Measurements from ENCODE around the gene NCAM2. TPM values are rescaled to one million over a fixed set of nuclear protein-coding genes. Genes with fewer than 3 reads are reported as not detected.

Gene NCAM2
- total and polyA plus RNA-seq, 2 donors (not counting 3 experiments of a cell fraction or from before 2014, with no cell fraction given), result 0.11 to 0.27 TPM

DNA sequence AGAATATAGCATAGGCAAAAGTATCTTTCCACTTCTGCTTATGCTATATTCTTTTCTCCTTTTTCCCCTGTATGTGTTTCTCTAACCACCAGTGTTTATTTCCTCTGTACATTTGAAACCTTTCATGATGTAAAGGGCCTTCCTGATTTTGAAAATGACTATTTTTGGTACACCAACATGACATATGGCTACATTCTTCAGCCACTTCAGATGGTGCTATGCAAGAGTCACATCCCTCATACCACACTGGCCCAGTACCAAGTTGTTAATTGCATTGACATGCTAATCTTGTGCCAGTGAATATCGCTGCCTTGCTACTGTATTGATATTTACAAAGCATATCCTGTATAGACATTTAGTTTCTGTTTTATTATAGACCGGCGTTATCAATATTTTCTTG, 408.7 kb downstream of the NCAM2 start:
- intact Hi-C loops (cut with micrococcal nuclease) (no loop called here), dilution Hi-C loops (cut with MboI; ENCODE audit: extremely low pct_ligation_motif_present, low sequenced_read_pairs) (no loop called here)
- DNase-seq (ENCODE audit: low read depth, low spot score) (no peak), FAIRE-seq (no peak)
- BruUV-seq (replicated peaks), result no TSS peak
- ChIA-PET POLR2A (no interaction called here), CTCF (no interaction called here)
- no peaks in the 10 kb centered on the region for H4K20me1 ChIP-seq (replicated peaks; ENCODE audit: control insufficient read depth, extremely low read depth, insufficient read depth, low read length)
- TF ChIP-seq JUN (IDR thresholded peaks at IDR 0.05; ENCODE audit: borderline replicate concordance, insufficient read depth, insufficient read length, low read depth), result no peak
- no peak for TF ChIP-seq POLR2A (IDR thresholded peaks at IDR 0.05; ENCODE audit: low read depth, low read length)
- no peak for TF ChIP-seq MYC (IDR thresholded peaks at IDR 0.05; ENCODE audit: low read depth, low read length)
- no peak for TF ChIP-seq EZH2 (IDR thresholded peaks at IDR 0.05; ENCODE audit: borderline replicate concordance, low read depth, low read length, severe bottlenecking)
- TF ChIP-seq, protein P1, sequence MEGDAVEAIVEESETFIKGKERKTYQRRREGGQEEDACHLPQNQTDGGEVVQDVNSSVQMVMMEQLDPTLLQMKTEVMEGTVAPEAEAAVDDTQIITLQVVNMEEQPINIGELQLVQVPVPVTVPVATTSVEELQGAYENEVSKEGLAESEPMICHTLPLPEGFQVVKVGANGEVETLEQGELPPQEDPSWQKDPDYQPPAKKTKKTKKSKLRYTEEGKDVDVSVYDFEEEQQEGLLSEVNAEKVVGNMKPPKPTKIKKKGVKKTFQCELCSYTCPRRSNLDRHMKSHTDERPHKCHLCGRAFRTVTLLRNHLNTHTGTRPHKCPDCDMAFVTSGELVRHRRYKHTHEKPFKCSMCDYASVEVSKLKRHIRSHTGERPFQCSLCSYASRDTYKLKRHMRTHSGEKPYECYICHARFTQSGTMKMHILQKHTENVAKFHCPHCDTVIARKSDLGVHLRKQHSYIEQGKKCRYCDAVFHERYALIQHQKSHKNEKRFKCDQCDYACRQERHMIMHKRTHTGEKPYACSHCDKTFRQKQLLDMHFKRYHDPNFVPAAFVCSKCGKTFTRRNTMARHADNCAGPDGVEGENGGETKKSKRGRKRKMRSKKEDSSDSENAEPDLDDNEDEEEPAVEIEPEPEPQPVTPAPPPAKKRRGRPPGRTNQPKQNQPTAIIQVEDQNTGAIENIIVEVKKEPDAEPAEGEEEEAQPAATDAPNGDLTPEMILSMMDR (IDR thresholded peaks at IDR 0.05; ENCODE audit: extremely low read depth in 1 of 2, insufficient read depth in 1 of 2, low read depth in 1 of 2, low read length in 2 of 2), result no peak
- TF ChIP-seq, protein P2, sequence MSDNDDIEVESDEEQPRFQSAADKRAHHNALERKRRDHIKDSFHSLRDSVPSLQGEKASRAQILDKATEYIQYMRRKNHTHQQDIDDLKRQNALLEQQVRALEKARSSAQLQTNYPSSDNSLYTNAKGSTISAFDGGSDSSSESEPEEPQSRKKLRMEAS (IDR thresholded peaks at IDR 0.05; ENCODE audit: insufficient read depth, insufficient read length), result no peak
- no peak for TF ChIP-seq FOS (IDR thresholded peaks at IDR 0.05; ENCODE audit: borderline replicate concordance, insufficient read depth, low read length)
- TF ChIP-seq POLR2AphosphoS5 (IDR thresholded peaks at IDR 0.05; ENCODE audit: insufficient read depth, low read depth, low read length), result no peak
- TF ChIP-seq GATA2 (IDR thresholded peaks at IDR 0.05; ENCODE audit: insufficient read depth, insufficient read length, low read depth, low read length), result no peak
- no peak overlapping the region for H3K9ac ChIP-seq (replicated peaks; ENCODE audit: extremely low read depth, insufficient read depth, low read length)
- H3K36me3 ChIP-seq (ENCODE audit: control insufficient read depth in 2 of 2, extremely low read depth in 1 of 2, insufficient read depth in 2 of 2, low read length in 2 of 2), result no peaks in the 10 kb centered on the region
- no peak overlapping the region for H2AFZ ChIP-seq (ENCODE audit: low read depth, low read length)
- H3K79me2 ChIP-seq (ENCODE audit: control insufficient read depth, insufficient read depth, low read length), result no peaks in the 10 kb centered on the region
- no peaks in the 10 kb centered on the region for H3K4me1 ChIP-seq (ENCODE audit: control insufficient read depth, extremely low read depth, insufficient read depth, low read length)
- H3K9me1 ChIP-seq (replicated peaks; ENCODE audit: control insufficient read depth, extremely low read depth, insufficient read depth, low read length), result no peaks in the 10 kb centered on the region
- no peaks in the 10 kb centered on the region for H3K27me3 ChIP-seq (ENCODE audit: control insufficient read depth in 2 of 2, insufficient read depth in 2 of 2, low read length in 2 of 2)
- no peaks in the 10 kb centered on the region for H3K9me3 ChIP-seq (replicated peaks; ENCODE audit: control insufficient read depth, insufficient read depth, low read length)
- no peak overlapping the region for H3K4me2 ChIP-seq (ENCODE audit: insufficient read depth, low read length)
- H3K27ac ChIP-seq (ENCODE audit: insufficient read depth, low read depth, low read length), result no peak overlapping the region
- H3K4me3 ChIP-seq (replicated peaks in 1 of 3; ENCODE audit: insufficient read depth in 1 of 3, low read depth in 1 of 3, low read length in 3 of 3), result no peak overlapping the region
